HEK293 (cell line): Measurements from ENCODE around the gene PAX7.

Experiments
- CTCF ChIP-seq: fragments of 450-650 bp; formaldehyde crosslinking; IDR thresholded peaks from 2 replicates; pipeline ENCODE4 v1.5.1; 2016; ENCODE audit warnings: missing biosample characterization, missing genetic modification characterization
- REPIN1 ChIP-seq: fragments of 450-650 bp; formaldehyde crosslinking; IDR thresholded peaks from 2 replicates; pipeline ENCODE4 v1.5.1; 2017; ENCODE audit warnings: missing biosample characterization, missing genetic modification characterization, low read depth
- TCF7L2 ChIP-seq: IDR thresholded peaks from 2 replicates; pipeline ENCODE4 v1.6.1; 2011; ENCODE audit warnings: low read depth, mild to moderate bottlenecking, inconsistent platforms, low read length, moderate library complexity, borderline replicate concordance
- ZNF362 ChIP-seq: fragments of 450-650 bp; formaldehyde crosslinking; IDR thresholded peaks from 2 replicates; pipeline ENCODE4 v1.5.1; 2016; ENCODE audit warnings: missing biosample characterization, missing genetic modification characterization
- ZNF423 ChIP-seq: fragments of 450-650 bp; formaldehyde crosslinking; IDR thresholded peaks from 2 replicates; pipeline ENCODE4 v1.5.1; 2016; ENCODE audit warnings: missing biosample characterization, missing genetic modification characterization
- ZNF473 ChIP-seq: fragments of 450-650 bp; formaldehyde crosslinking; IDR thresholded peaks from 2 replicates; pipeline ENCODE4 v1.5.1; 2017; ENCODE audit warnings: missing biosample characterization, missing genetic modification characterization

- TF ChIP-seq ZNF362 (tag by site-specific recombination) (no peak), REPIN1 (tag by site-specific recombination) (no peak), CTCF (tag by site-specific recombination) (no peak), ZNF423 (tag by site-specific recombination) (no peak), TCF7L2 (no peak), ZNF473 (tag by site-specific recombination) (no peak)
Observed at GRCh38 chr1:18707696-18708257, 77.1 kb downstream of the PAX7 start.
